Measurements from ENCODE around the gene ACAP3.

The ACAP3 gene

GRCh38 chr1:1345384-1345783 lies 37.7 kb upstream of the ACAP3 start:
- no peak for DNase-seq (ENCODE audit: low spot score)

- DNase-seq (ENCODE audit: low spot score): peak; percentile 70
Observed at GRCh38 chr1:1344655-1345361, 37.1 kb upstream of the ACAP3 start.

DNA sequence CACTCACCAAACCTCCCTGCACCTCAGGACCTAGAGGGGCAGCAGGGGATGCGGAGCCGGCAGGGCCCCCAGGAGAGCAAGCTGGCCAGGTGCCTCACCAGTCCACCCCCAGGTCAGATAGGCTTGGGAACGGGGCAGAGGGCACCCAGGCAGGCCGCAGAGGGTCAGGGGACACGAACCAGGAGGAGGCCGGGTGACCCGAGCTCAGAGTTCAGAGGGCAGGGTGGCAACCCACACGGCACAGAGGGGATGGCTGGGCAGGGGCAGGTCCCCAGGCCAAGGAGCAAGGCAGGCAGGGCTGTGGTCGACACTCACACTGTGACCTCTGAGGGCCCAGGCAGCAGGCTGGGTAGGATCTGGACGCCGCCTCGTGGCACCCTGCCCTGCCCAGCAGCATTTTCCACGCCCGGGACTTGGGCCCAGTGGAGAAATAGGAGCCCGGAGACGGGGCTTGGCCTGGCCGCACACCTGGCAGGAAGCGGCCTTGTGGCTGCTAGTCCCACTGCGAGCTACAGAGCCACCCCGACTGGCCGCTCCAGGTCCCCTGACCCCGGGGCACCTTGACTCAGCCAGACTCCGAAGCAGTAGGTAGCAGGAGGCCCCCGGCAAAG lies 36.2 kb upstream of the ACAP3 start:
- DNase-seq (ENCODE audit: low spot score): no peak

DNA sequence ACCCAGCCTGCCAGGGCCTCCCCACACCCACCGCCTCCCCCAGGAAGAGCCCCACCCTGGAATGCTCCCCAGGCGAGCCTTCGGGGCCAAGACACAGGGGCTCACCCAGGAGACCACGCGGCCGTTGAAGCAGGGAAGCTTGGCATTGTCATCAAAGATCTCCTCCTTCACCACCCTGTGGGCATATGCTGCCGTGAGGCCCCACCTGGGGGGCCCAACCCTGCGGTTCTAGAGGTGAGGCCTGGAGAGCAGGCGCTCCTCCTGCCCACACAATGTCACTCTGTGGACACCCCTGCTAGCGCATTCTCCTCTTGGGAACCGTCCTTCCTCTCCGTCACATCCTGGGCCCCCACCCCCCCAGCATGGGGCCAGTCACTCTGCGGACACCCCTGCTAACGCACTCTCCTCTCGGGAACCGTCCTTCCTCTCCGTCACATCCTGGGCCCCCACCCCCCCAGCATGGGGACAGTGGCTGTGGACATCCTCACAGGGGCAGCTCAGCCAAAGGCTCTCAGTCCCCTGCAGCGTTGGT lies 34.9 kb upstream of the ACAP3 start:
- DNase-seq (ENCODE audit: low spot score): no peak

DNA sequence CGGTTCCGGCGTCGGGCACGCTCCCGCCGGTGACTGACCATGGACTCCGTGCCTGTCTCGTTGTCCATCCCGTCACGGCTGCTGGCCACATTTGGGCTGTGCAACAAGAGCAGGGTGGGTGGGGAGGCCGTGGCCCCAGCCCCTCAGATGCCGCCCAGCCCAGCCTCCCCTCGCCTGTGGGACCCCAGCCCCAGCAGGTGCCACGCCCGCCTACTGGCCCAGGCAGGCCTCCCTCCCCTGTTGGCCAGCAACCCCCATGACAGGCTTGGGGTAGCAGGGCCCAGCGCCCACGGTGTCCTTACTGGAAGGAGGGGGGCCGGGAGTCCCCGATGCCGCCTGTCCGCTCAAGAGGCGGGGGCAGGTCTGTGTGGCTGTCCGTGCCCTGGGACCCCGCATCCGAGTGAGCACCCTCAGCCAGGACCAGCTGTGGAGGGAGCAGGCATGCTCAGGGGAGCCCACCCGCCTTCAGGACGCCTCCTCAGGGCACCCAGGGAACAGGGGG lies 34.4 kb upstream of the ACAP3 start:
- DNase-seq (ENCODE audit: low spot score): no peak

DNA sequence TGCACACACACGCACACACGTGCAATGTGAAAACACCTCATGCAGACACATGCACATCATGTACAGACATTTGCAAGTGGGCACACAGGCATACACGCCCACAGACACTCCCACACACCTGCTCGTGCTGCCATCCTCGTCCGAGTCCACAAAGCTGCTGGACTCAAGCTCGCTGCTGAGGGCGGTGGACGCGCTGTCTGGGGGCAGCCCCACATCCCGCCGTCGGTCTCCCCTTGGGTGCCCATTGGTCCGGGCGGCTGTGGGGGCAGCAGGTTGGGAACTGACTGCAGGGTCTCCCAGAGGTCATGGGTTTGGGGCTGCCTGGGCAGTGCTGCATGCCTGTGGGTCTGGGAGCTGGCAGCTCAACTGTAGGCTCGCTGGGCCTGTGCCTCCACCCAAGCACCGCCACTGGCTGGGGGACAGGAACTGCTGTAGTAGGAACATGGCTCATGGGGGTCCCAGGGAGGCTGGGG lies 33.9 kb upstream of the ACAP3 start:
- DNase-seq (ENCODE audit: low spot score): no peak

DNA sequence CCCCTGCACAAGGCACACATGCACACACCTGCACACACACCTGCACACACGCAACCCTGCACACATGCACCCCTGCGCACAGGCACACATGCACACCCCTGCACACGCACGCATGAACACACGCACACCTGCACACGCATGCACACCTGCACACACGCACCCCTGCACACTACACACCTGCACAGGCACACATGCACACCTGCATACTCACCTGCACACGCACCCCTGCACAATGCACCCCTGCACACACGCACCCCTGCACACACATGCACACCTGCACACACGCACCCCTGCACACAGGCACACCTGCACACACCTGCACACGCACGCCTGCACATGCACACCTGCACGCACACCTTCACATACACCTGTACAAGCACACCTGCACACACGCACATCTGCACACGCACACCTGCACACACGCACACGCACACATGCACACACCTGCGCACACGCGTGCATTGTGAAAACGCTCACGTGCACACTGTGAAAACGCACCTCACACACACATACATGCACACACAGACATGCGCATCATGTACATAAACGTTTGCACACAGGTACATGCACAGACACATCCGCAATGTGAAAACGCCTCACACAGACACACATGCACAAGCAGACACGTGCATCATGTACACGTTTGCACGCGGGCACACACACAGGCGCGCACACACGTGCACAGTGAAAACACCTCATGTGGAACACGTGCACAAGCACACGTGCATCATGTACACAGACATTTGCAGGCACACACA lies 33.2 kb upstream of the ACAP3 start:
- DNase-seq (ENCODE audit: low spot score): no peak

DNA sequence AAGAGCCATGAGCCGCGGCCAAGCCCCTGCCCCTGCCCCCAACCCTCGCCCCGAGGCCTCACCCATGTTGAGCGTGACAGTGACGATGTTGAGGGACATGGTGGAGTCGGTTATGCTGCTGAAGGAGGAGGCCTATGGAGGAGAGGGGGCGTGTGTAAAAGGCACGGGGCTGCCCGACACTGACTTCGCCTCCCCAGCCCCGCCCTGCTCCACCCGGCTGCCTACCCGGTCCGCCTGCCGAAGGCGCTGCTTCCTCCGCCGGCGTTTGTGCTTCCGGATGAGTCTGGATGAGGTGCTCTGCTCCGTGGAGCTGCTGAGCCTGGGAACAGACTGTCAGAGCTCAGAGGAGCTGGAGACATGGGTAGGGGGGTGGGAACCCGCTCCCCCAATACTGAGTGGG lies 32.5 kb upstream of the ACAP3 start:
- no peak for DNase-seq (ENCODE audit: low spot score)

- no peak for DNase-seq (ENCODE audit: low spot score)
Observed at GRCh38 chr1:1338278-1338677, 30.5 kb upstream of the ACAP3 start.

GRCh38 chr1:1337793-1338147 lies 30.0 kb upstream of the ACAP3 start:
- DNase-seq (ENCODE audit: low spot score): no peak

DNA sequence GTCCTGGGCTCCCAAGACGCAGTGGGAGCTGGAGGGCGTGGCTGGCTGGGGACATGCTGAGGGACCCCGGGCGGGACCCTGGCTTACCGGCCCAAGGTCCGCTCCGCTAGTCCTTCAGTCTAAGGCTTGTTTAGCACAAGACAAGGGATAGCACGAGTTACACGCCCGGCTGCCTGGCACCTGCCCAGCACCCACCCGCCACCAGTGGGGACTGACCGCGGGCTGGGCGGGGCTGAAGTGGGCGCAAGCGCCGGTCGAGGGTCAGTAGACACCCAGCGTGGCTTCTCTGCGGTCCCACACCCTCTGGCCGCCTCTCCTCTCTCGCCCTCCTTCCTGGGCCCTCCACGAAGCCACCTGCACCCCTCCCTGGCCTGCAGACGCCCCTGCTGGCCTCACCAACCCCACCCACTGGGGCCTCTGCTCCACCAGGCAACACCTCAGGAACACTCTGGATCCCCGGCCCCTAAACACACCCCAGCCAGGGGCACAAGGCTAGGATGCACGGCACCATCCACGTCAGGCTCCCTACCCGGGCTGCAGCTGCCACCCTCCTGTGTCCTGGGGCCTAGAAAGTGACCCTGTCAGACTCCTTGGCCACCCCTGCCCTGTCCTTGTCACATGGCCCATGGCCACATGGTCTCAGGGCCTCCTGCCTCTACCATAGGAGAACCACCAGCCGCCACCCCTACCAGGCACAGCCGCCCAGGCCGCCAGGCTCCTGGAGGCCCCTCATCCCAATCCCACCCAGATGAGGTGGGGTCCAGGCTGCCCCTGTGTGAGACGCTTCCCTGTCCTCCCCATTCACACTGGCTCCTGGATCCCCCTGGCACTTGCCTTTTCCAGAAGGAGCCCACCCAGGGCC lies 29.4 kb upstream of the ACAP3 start:
- no peak for DNase-seq (ENCODE audit: low spot score)

- DNase-seq (ENCODE audit: low spot score): no peak
Observed at GRCh38 chr1:1336446-1336845, 28.7 kb upstream of the ACAP3 start.

DNA sequence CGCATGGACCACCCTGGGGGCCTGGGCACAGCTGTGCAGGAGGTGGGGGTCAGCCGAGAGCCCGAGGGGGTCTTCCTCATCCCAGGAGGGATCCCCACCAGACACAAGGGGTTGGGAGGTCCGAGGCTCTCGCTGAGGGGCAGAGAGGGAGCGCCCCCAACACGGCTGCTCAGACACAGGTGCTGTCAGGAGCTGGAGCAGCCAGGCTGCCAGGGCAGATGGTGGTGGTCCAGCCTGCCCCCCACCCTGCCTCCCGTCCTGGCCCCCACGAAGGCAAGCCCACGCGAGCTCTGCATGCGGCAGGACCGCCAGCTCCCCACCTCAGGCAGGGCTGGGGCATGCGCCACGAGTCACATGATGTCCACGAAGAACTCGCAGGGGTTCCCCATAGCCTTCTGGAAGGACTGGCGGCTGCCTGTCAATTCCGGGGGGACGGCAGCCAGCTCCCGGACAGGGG lies 28.1 kb upstream of the ACAP3 start:
- DNase-seq (ENCODE audit: low spot score): no peak

DNA sequence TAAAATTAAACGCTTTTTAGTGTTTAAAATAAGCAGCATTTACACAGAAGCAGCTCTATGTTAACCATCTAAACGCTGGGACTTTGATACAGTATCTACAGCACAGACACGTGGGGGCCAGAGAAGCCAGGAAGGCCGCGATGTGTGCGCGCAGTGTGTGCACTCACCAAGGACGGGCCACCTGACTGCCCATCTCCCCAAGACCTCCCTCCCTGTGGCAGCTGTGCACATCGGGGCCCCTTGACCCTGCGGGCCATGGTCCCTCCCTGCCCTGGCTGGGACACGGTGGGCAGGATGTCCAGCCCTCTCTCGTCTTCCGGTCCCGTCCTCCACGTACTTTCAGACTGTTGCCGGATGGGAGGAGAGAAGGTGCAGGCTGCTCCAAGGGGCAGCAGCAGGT lies 27.6 kb upstream of the ACAP3 start:
- DNase-seq (ENCODE audit: low spot score): no peak

DNA sequence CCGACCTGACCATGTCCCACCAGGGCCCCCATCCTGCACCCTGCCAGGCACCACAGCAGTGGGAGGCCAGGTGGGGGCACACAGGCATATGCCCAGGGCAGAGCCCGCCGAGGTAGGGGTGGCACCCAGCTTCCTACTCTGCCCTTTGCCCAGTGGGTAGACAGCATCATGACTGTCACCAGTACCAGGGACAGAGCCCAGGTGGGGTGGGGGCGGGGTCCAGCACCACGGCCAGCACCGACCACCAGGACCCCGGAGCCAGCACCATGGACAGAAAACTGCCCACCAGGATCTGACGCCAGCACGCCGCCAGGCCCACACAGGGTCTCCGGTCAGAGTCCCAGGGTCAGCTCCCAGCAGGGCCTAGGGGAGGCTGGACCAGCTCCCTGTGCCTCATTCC lies 27.1 kb upstream of the ACAP3 start:
- no peak for DNase-seq (ENCODE audit: low spot score)

GRCh38 chr1:1333551-1334241 lies 26.0 kb upstream of the ACAP3 start:
- no peak for DNase-seq (ENCODE audit: low spot score)

GRCh38 chr1:1332774-1333480 lies 25.2 kb upstream of the ACAP3 start:
- no peak for DNase-seq (ENCODE audit: low spot score)

GRCh38 chr1:1332031-1332755 lies 24.5 kb upstream of the ACAP3 start:
- no peak for DNase-seq (ENCODE audit: low spot score)

- no peak for DNase-seq (ENCODE audit: low spot score)
Observed at GRCh38 chr1:1331068-1331965, 23.6 kb upstream of the ACAP3 start, which contains the start of gene TAS1R3. Gene TAS1R3, plus strand, starts transcription at chr1:1331280. Its CDS starts 66 bp downstream, at chr1:1331346.

All from CD4-positive, alpha-beta T cell treated with Interleukin-2 at 100 ng/mL for 4 hours (primary cell).